Measurements from ENCODE around the gene HECTD4.

DNA sequence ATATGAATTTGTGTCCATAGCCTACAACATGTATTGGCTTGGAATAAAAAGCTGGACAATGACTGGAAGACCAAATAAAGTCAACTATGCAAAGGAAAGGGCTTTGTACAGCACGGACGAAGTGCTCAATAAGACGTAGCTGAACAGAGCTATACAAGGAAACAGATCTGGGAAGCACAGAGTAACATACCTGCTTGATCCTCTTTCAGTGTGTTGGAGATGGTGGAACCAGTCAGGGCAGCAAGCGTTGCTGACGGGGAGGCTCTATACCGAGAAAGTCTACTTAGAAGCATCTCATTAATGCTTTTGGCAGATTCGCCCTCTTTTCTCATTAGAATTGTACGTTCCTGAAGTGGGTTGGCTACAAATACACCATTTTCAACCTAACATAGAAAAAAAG lies 99.3 kb downstream of the HECTD4 start:
- TF ChIP-seq L3MBTL2 (conservative IDR thresholded peaks at IDR 0.05) (no peak), TARDBP (IDR thresholded peaks at IDR 0.05) (no peak), SP1 (IDR thresholded peaks at IDR 0.05) (no peak)

Measured in HEK293T (cell line).